Esophagus squamous epithelium (tissue), 5 donors: Measurements from ENCODE around the gene ADA. TPM values are rescaled to one million over a fixed set of nuclear protein-coding genes. Genes with fewer than 3 reads are reported as not detected.
"Not testable (repeated sequence)": the region's sequence is repeated elsewhere in the genome, so short reads cannot be mapped to it uniquely, and the experiment has no call there.

Source experiments
- DNase-seq: peaks from one replicate; lab custom pipeline; 2025; lab: John Stamatoyannopoulos, UW
- H3K27ac ChIP-seq, 4 donors: fragments of 200-600 bp; sonication (generic); one replicate each; pipeline ENCODE4 v1.5.1; 2016 to 2019; ENCODE audit warnings: mild to moderate bottlenecking in 1 of 4
- H3K27me3 ChIP-seq, 4 donors: fragments of 200-600 bp; sonication (generic); 1 replicate in 3 of 4; 2 replicates in 1 of 4; pipeline versions ENCODE4 v1.5.1 to v1.6.0; 2017 to 2021; ENCODE audit warnings: antibody characterized with exemption in 1 of 4
- H3K36me3 ChIP-seq, 3 donors: fragments of 200-600 bp; sonication (generic); one replicate each; pipeline ENCODE4 v1.5.1; 2016 to 2019
- H3K4me1 ChIP-seq, 3 donors: fragments of 200-600 bp; sonication (generic); one replicate each; pipeline ENCODE4 v1.5.1; 2017 to 2019
- H3K4me3 ChIP-seq, 4 donors: fragments of 200-600 bp; sonication (generic); 1 replicate in 3 of 4; 2 replicates in 1 of 4; pipeline ENCODE4 v1.5.1; 2016 to 2019; ENCODE audit warnings: mild to moderate bottlenecking in 2 of 4, moderate library complexity in 1 of 4
- H3K9me3 ChIP-seq, 3 donors: fragments of 200-600 bp; sonication (generic); one replicate each; pipeline ENCODE4 v1.5.1; 2016 to 2019
- CTCF ChIP-seq, 6 experiments: fragments of 450-650 bp in 4 of 6; fragments of 200-600 bp in 2 of 6; sonication (generic) in 2 of 6; IDR thresholded peaks; one replicate each; pipeline ENCODE4 v1.5.1; 2016 to 2019; ENCODE audit warnings: antibody characterized with exemption in 6 of 6, mild to moderate bottlenecking in 4 of 6, moderate library complexity in 4 of 6
- POLR2A ChIP-seq, 4 donors: fragments of 450-650 bp; IDR thresholded peaks; one replicate each; pipeline ENCODE4 v1.6.1; 2017; ENCODE audit warnings: antibody characterized with exemption in 4 of 4, mild to moderate bottlenecking in 4 of 4, moderate library complexity in 3 of 4
- WGBS, 2 donors: methylation state at CpG; one replicate each; pipeline ENCODE4 v1.1.5; 2018; 5-methylcytosine and 5-hydroxymethylcytosine counted together
- intact Hi-C: fragments of 100-400 bp; cut with DNase I; formaldehyde crosslinking; loops from one replicate; pipeline ENCODE4 v1.15.0; 2022
- total RNA-seq, 4 donors: library from RNA; depleted of rRNA; stranded (reverse); fragments of >200 nt; gene quantifications; one replicate each; pipeline ENCODE4 v1.1.0, GENCODE V29; 2016
- donor health status: DM: yes; HTN: yes; CAD: no.

ADA gene
- total RNA-seq, 4 donors from 2014 or later: 3.8 to 31.7 (median 15.7) TPM

GRCh38 chr20:44678990-44679611, 27.6 kb upstream of the ADA start:
- intact Hi-C loops: no loop called here
- no peak overlapping the region for H3K27ac ChIP-seq
- H3K9me3 ChIP-seq: no peaks in the 10 kb centered on the region
- H3K4me1 ChIP-seq: peaks cover 0 to 7% (median 0%) of the 10 kb centered on the region in 3 donors
- no peaks in the 10 kb centered on the region for H3K27me3 ChIP-seq
- no peak for DNase-seq
- H3K4me3 ChIP-seq: no peak overlapping the region
- WGBS, 2 donors: 89 to 96% methylated on average over 3 to 9 of the region's 12 CpGs
- TF ChIP-seq CTCF (IDR thresholded peaks at IDR 0.05) (no peak), POLR2A (IDR thresholded peaks at IDR 0.05) (no peak)
- no peaks in the 10 kb centered on the region for H3K36me3 ChIP-seq

- Histone ChIP-seq H3K27ac (no peak overlapping the region), H3K36me3 (no peaks in the 10 kb centered on the region), H3K27me3 (no peaks in the 10 kb centered on the region), H3K9me3 (no peaks in the 10 kb centered on the region), H3K4me1 (no peaks in the 10 kb centered on the region), H3K4me3 (no peak overlapping the region)
- TF ChIP-seq POLR2A (IDR thresholded peaks at IDR 0.05): no peak
- TF ChIP-seq CTCF (IDR thresholded peaks at IDR 0.05): no peak
- intact Hi-C loops: no loop called here
- no peak for DNase-seq
- WGBS, 2 donors: 0% methylated on average over 1 of the region's 2 CpGs; no CpG with 5 or more reads in 1 of the 2 donors
Measured at GRCh38 chr20:44678242-44678641, 26.7 kb upstream of the ADA start.

GRCh38 chr20:44672318-44672902, 20.9 kb upstream of the ADA start:
- H3K9me3 ChIP-seq, H3K27me3 ChIP-seq, DNase-seq, H3K27ac ChIP-seq, intact Hi-C loops, H3K4me3 ChIP-seq, H3K36me3 ChIP-seq, H3K4me1 ChIP-seq: not testable (repeated sequence)
- WGBS, 2 donors: 87 to 94% methylated on average over 19 to 22 of the region's 23 CpGs

- DNase-seq, H3K27me3 ChIP-seq, H3K4me3 ChIP-seq, H3K4me1 ChIP-seq, intact Hi-C loops, H3K36me3 ChIP-seq, H3K9me3 ChIP-seq, H3K27ac ChIP-seq: not testable (repeated sequence)
- 73 to 81% methylated on average over 6 of the region's 7 CpGs for WGBS, 2 donors
Measured at GRCh38 chr20:44671541-44671940, 20.0 kb upstream of the ADA start.

GRCh38 chr20:44670851-44671250, 19.4 kb upstream of the ADA start:
- 72 to 74% methylated on average over 9 of the region's 9 CpGs for WGBS, 2 donors
- H3K4me3 ChIP-seq, H3K4me1 ChIP-seq, DNase-seq, H3K27me3 ChIP-seq, H3K27ac ChIP-seq, intact Hi-C loops, H3K36me3 ChIP-seq, H3K9me3 ChIP-seq: not testable (repeated sequence)

- Histone ChIP-seq H3K27me3 (peaks cover 0 to 9% (median 0%) of the 10 kb centered on the region in 4 donors), H3K36me3 (no peaks in the 10 kb centered on the region), H3K27ac (no peak overlapping the region), H3K4me1 (no peaks in the 10 kb centered on the region), H3K4me3 (no peak overlapping the region), H3K9me3 (no peaks in the 10 kb centered on the region)
- DNase-seq: no peak
- WGBS, 2 donors: 67 to 69% methylated on average over 2 to 3 of the region's 3 CpGs
- TF ChIP-seq POLR2A (IDR thresholded peaks at IDR 0.05) (no peak), CTCF (IDR thresholded peaks at IDR 0.05) (no peak)
- intact Hi-C loops: no loop called here
Measured at GRCh38 chr20:44666066-44666465, 14.6 kb upstream of the ADA start.
